OCI-LY1 (cell line): ENCODE measurements around the gene NDC80.

Experiments used
- H2AFZ ChIP-seq: fragments of 200-600 bp; sonication (generic), shearing (Covaris generic); 2 replicates; pipeline ENCODE4 v1.6.0; 2014; ENCODE audit warnings: antibody characterized with exemption, mild to moderate bottlenecking, low read length
- H3F3A ChIP-seq: fragments of 200-600 bp; sonication (generic), shearing (Covaris generic); 2 replicates; pipeline ENCODE4 v1.6.0; 2014; ENCODE audit warnings: mild to moderate bottlenecking, antibody characterized with exemption, low read length, moderate library complexity; ENCODE audit not compliant: insufficient read depth
- H3K27ac ChIP-seq: fragments of 200-600 bp; sonication (generic); 2 replicates; pipeline ENCODE4 v1.5.1; 2014; ENCODE audit warnings: low read length, mixed run types, mild to moderate bottlenecking, low read depth; ENCODE audit not compliant: poor library complexity, severe bottlenecking
- H3K27me3 ChIP-seq: fragments of 200-600 bp; sonication (generic); 2 replicates; pipeline ENCODE4 v1.6.0; 2014; ENCODE audit warnings: antibody characterized with exemption, mild to moderate bottlenecking, low read length, moderate library complexity; ENCODE audit not compliant: insufficient read depth
- H3K36me3 ChIP-seq: fragments of 200-600 bp; sonication (generic); 2 replicates; pipeline ENCODE4 v1.6.1; 2014; ENCODE audit warnings: mild to moderate bottlenecking, antibody characterized with exemption, low read length, moderate library complexity, mixed read lengths; ENCODE audit not compliant: insufficient read depth
- H3K4me1 ChIP-seq: fragments of 200-600 bp; sonication (generic); 2 replicates; pipeline ENCODE4 v1.5.1; 2014; ENCODE audit warnings: mild to moderate bottlenecking, low read length, moderate library complexity; ENCODE audit not compliant: insufficient read depth, severe bottlenecking
- H3K4me2 ChIP-seq: fragments of 200-600 bp; sonication (generic), shearing (Covaris generic); 2 replicates; pipeline ENCODE4 v1.6.1; 2014; ENCODE audit warnings: low read length
- H3K4me3 ChIP-seq: fragments of 200-600 bp; sonication (generic); 2 replicates; pipeline ENCODE4 v1.5.1; 2014; ENCODE audit warnings: low read length, low read depth, mild to moderate bottlenecking, mixed read lengths; ENCODE audit not compliant: poor library complexity, severe bottlenecking
- H3K79me2 ChIP-seq: fragments of 200-600 bp; shearing (Covaris generic); 2 replicates; pipeline ENCODE4 v1.6.1; 2016; ENCODE audit warnings: mixed run types, low read length, mixed read lengths; ENCODE audit not compliant: insufficient read depth
- H3K9ac ChIP-seq: fragments of 200-600 bp; sonication (generic), shearing (Covaris generic); 2 replicates; pipeline ENCODE4 v1.6.1; 2014; ENCODE audit warnings: mild to moderate bottlenecking, low read length, mixed read lengths
- H3K9me2 ChIP-seq: fragments of 200-600 bp; sonication (generic), shearing (Covaris generic); 2 replicates; pipeline ENCODE4 v1.6.1; 2014; ENCODE audit warnings: low read depth, mild to moderate bottlenecking, low read length, mixed read lengths
- H3K9me3 ChIP-seq: fragments of 200-600 bp; shearing (Covaris generic); 2 replicates; pipeline ENCODE4 v1.6.1; 2014; ENCODE audit warnings: low read length, mixed read lengths
- H4K20me1 ChIP-seq: fragments of 200-600 bp; sonication (generic), shearing (Covaris generic); 2 replicates; pipeline ENCODE4 v1.6.0; 2016; ENCODE audit warnings: mild to moderate bottlenecking, low read length; ENCODE audit not compliant: insufficient read depth
- EZH2 ChIP-seq: fragments of 200-600 bp; sonication (generic), shearing (Covaris generic); IDR thresholded peaks from 2 replicates; pipeline ENCODE4 v1.8.0; 2017; ENCODE audit warnings: borderline replicate concordance, mixed run types, mild to moderate bottlenecking, antibody characterized with exemption, low read length, moderate library complexity, mixed read lengths
- TF ChIP-seq, protein P1 (sequence below): fragments of 200-600 bp; sonication (generic), shearing (Covaris generic); IDR thresholded peaks from 2 replicates; pipeline ENCODE4 v1.5.1; 2017; ENCODE audit warnings: mild to moderate bottlenecking, antibody characterized with exemption, low read length, moderate library complexity, mixed read lengths

The NDC80 gene

DNA sequence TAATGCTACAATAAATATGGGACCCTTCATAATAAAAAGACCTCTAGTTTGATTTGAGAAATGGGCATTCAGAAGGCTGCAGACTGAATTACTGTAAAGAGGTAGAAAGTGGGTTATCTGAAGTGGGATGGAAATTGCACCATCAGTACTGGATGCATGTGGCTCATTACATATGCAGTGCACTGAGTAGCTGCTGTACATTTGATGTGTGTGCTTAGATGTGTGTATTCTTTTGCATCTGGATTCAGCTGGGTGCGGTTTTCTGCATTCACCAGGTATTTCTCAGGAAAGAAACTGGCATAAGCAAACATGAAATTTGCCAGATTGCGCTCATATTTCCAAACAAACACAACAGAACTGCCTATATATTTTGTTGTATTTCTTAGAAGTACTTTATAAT is 38.2 kb downstream of the NDC80 start:
- Histone ChIP-seq H3K4me1 (peaks cover 8% of the 10 kb centered on the region), H3K36me3 (peaks cover 63% of the 10 kb centered on the region), H3K4me3 (no peak overlapping the region), H3K9me3 (no peaks in the 10 kb centered on the region), H4K20me1 (no peaks in the 10 kb centered on the region), H3K27ac (no peak overlapping the region), H3K79me2 (no peaks in the 10 kb centered on the region), H3K9me2 (no peaks in the 10 kb centered on the region), H3K4me2 (no peak overlapping the region), H3F3A (no peaks in the 10 kb centered on the region), H3K27me3 (no peaks in the 10 kb centered on the region), H3K9ac (no peak overlapping the region), H2AFZ (no peak overlapping the region)
- TF ChIP-seq, protein P1, sequence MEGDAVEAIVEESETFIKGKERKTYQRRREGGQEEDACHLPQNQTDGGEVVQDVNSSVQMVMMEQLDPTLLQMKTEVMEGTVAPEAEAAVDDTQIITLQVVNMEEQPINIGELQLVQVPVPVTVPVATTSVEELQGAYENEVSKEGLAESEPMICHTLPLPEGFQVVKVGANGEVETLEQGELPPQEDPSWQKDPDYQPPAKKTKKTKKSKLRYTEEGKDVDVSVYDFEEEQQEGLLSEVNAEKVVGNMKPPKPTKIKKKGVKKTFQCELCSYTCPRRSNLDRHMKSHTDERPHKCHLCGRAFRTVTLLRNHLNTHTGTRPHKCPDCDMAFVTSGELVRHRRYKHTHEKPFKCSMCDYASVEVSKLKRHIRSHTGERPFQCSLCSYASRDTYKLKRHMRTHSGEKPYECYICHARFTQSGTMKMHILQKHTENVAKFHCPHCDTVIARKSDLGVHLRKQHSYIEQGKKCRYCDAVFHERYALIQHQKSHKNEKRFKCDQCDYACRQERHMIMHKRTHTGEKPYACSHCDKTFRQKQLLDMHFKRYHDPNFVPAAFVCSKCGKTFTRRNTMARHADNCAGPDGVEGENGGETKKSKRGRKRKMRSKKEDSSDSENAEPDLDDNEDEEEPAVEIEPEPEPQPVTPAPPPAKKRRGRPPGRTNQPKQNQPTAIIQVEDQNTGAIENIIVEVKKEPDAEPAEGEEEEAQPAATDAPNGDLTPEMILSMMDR = no peak
- TF ChIP-seq EZH2 = no peak

- Histone ChIP-seq H3F3A (no peaks in the 10 kb centered on the region), H3K27me3 (no peaks in the 10 kb centered on the region), H3K4me1 (peaks cover 2% of the 10 kb centered on the region), H3K9me2 (no peaks in the 10 kb centered on the region), H4K20me1 (no peaks in the 10 kb centered on the region), H3K4me2 (no peak overlapping the region), H3K27ac (no peak overlapping the region), H3K79me2 (no peaks in the 10 kb centered on the region), H3K9ac (no peak overlapping the region), H3K9me3 (no peaks in the 10 kb centered on the region), H2AFZ (no peak overlapping the region), H3K4me3 (no peak overlapping the region), H3K36me3 (peaks cover 68% of the 10 kb centered on the region)
- TF ChIP-seq EZH2 = no peak
- TF ChIP-seq, protein P1 = no peak
Observed at GRCh38 chr18:2610549-2610948, 39.2 kb downstream of the NDC80 start.

- H2AFZ ChIP-seq = no peak overlapping the region
- no peaks in the 10 kb centered on the region for H3K9me3 ChIP-seq
- H3K9ac ChIP-seq = no peak overlapping the region
- no peaks in the 10 kb centered on the region for H3K4me1 ChIP-seq
- no peak for TF ChIP-seq EZH2
- TF ChIP-seq, protein P1 = no peak
- no peak overlapping the region for H3K4me3 ChIP-seq
- H3K36me3 ChIP-seq = peaks cover 66% of the 10 kb centered on the region
- H3K27me3 ChIP-seq = no peaks in the 10 kb centered on the region
- H3K9me2 ChIP-seq = no peaks in the 10 kb centered on the region
- no peaks in the 10 kb centered on the region for H3F3A ChIP-seq
- no peak overlapping the region for H3K4me2 ChIP-seq
- no peaks in the 10 kb centered on the region for H3K79me2 ChIP-seq
- H4K20me1 ChIP-seq = no peaks in the 10 kb centered on the region
- no peak overlapping the region for H3K27ac ChIP-seq
Observed at GRCh38 chr18:2612996-2613395, 41.6 kb downstream of the NDC80 start.
